Forelimb muscle (tissue), 1 donor: ENCODE data around the gene TLR9. TPM values are rescaled to one million over a fixed set of nuclear protein-coding genes. Genes with fewer than 3 reads are reported as not detected.
"Not testable (repeated sequence)": the region's sequence is repeated elsewhere in the genome, so short reads cannot be mapped to it uniquely, and the experiment has no call there.

Experiments used
- DNase-seq: peaks from one replicate; pipeline ENCODE4 v3.0.0-alpha.2; 2013; ENCODE audit warnings: low read depth
- polyA plus RNA-seq: library from polyadenylated mRNA; unstranded; fragments of 120-200 nt; gene quantifications from one replicate; pipeline ENCODE4 v1.2.1, GENCODE V29; 2013; ENCODE audit not compliant: insufficient read length

The TLR9 gene
- polyA plus RNA-seq, 1 donor: 0.44 TPM

DNA sequence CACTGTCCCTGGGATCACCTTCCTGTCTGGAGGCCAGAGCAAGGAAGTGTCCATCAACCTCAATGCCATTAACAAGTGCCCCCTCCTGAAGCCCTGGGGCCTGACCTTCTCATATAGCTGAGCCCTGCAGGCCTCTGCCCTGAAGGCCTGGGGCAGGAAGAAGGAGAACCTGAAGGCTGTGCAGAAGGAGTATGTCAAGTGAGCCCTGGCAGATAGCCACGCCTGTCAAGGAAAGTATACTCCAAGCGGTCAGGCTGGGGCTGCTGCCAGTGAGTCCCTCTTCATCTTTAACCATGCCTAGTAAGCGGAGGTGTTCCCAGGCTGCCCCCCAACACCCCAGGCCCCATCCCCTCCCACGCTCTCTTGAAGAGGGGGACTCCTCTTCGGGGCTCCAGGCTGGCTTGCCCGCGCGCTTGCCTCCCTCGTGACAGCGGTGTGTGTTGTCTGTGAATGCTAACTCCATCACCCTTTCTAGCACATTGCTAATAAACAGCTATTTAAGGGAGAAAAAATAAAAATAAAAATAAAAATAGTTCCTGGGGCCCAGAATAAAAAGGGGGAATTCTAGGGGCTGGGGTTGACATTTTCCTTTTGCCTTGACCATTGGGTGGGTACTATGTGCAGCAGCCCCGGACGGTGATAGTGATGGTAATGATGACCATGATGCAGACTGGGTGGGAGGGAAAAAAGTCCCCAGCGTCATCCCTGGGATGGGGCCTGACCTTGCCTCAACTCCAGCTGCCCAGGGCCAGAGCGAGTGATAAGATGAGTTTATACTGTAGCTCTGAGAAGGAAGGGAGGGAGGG is 30.8 kb downstream of the TLR9 start:
- DNase-seq: no peak

DNA sequence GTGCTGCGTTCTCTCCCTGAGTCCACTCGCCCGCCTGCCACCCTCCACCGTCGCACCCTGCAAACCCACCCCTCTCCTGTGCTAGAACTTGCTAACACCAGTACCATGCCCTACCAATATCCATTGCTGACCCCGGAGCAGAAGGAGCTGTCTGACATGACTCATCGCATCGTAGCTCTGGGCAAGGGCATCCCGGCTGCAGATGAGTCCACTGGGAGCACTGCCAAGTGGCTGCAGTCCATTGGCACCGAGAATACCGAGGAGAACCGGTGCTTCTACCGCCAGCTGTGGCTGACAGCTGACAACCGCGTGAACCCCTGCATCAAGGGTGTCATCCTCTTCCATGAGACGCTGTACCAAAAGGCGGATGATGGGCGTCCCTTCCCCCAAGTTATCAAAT is 32.4 kb downstream of the TLR9 start:
- DNase-seq: no peak

DNA sequence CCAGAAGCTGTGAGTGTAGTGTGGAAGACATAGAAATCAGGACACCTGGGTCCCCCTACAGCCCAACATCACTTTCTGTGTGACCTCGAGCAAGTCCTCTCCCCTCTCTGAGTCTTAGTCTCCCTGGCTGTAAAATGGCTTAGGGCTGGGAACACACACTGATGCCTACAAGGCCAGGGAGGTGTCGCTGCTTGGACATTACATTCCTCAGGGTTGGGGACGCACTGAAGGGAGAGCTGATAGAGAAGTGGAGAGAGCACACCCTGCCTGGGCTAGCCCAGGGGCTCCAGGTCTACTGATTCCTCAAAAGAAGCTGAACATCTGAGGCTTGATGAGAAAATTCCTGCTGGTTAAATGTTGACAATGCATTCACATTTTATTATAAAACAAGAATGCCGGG is 33.8 kb downstream of the TLR9 start:
- no peak for DNase-seq

DNA sequence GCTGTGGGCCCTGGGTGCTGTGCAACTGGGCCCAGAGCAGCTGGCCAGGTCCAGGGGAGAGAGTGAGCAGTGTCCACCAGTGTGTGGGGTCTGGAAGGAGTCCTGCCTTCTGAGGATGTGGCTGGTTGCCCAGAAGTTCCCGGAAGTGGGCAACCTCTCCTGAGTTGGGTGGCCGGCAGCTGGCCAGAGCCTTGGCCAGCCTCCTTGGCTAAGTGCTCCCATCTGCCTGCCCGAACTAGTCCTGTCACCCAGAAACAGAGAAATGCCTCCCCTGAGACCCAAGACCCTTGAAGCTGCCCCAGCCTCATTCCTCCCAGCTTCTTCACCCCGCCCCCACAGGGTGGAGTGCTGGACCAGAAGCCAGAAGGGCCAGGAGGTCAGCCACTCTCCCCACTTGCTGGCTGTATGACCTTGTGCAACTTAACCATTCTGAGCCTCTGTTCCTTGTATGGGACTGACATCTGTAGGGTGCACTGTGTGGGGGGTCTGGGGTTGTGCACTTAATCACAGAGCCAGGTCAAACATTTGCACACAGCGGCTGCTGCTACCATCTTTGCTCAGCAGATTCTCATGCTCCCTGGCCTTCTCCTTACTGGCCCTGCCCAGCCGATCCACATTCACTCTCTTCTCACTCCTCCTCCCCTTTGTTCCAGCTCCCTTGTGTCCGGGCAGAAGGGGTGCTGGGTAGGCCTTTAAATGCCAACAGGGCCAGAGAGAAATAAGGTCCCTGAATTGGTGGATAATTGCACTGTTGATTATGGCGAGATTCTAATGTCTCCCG is 35.0 kb downstream of the TLR9 start:
- DNase-seq: no peak

DNA sequence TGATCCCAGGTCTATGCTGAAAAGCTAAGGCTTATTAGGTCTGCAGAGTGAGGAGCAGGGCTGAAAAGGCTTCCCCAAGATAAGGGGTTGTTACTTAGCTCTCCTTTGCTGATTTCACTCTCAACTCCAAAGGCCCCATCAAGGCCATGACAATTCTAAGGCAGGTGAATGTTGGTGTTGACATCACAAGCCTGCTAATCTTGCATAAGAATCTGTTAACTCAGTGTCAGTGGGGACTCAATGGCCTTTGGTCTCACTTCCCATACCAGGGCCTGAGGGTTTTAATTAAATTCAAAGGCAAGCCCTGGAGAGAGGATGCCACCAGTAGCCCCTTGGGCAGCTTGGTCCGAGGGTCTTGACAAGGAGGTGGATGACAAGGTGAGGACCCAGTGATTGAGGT is 36.9 kb downstream of the TLR9 start:
- DNase-seq: no peak

DNA sequence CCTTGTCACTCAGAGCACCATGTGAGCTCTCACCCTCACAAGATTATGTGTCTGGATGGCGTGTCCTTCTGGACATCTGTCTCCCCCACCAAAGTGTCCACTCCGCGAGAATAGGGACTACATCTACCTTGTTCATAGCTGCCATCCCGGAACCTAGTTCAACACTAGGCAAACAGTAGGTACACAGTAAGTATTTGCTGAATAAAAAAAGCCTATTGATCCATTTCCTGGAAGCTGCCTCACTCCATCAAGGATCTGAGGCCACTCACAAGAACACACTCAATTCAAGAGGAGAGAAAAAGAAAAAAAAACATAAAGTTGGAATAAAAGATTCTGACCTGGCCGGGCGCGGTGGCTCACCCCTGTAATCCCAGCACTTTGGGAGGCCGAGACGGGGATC is 38.7 kb downstream of the TLR9 start:
- DNase-seq: no peak

DNA sequence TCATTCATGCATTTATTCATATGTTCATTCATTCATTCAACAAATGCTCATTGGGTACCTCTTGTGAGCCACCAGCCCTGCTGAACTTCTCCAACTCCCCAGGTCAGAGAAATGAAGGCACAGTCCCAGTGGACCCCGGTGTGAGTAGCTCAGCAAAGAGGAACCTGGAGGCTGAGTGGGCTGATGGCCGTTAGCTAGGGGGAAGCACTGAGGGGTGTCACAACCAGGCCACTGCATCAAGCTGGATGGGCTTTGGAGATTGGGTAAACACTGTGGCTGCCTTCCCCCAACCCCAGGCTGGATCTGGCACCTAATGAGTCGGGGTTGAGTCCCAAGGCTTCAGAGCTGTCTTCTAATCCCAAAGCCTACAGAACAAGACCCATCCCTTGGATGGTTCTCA is 39.6 kb downstream of the TLR9 start:
- DNase-seq: no peak

DNA sequence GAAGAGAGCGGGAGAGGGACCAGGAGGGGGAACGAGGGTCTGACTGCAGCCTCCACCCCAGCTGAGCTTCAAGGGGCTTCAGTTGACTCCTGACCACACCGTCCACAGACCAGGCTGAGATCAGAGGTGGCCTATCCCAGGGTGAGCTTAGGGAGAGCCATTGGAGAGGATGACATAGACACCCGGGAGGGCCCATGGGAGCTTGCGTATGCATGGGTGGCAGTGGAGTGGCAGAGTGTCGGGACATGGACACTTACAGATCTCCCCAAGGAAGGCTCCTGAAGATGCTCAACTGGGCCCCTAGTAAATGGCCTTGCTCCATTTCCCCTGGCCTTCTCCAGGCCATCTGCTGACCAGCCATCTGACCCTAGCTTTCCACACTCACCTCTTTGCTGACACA is 40.1 kb downstream of the TLR9 start:
- DNase-seq: no peak

DNA sequence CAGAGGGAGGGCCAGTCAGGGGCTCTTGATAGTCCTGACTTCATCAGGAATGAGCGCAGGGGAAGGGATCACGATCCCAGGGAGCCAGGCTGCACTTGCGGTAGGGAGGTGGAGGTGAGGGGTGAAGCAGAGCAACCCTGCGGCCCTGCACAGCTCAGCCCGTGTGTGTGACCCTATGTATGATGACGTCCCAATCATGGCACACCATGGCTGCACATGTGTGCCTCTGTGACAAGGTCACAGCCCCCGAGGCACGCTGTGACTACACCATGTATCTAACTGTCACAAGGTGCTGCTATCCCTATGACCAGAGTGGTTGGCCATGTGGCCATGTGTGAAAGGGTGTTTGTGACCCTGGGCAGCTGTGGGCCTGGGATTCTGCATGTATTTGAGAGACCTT is 40.8 kb downstream of the TLR9 start:
- DNase-seq: no peak

DNA sequence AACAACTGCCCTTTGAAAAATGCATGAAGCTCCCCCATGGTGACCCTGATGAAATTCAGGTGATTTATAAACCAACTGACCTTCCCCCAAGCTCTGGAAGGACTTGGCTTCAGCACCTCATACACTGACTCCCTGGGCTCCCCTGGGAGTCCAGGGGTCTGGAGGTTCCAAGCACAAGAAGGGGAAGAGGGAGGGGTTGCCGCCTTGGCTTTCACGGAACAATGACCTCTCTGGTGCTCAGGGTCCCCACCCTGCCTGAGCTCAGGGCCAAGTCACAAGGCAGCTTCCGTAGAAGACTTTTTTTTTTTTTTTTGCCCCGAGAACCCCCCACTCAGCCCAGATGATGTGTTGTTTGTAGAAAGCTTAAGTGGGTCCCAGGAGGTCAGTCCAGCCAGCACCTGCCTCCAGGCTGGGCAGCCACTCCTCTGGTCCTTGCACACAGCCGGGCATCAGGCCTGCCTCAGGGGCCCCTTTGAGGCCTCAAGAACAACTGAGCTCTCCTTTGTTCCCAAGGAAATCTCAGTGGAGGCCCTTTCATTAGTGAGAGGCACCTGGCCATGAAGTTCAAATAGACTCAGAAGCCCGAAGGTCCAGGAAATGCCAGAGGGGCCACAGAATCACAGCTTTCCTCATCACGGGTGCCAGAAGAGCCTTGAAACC is 41.5 kb downstream of the TLR9 start:
- no peak for DNase-seq

DNA sequence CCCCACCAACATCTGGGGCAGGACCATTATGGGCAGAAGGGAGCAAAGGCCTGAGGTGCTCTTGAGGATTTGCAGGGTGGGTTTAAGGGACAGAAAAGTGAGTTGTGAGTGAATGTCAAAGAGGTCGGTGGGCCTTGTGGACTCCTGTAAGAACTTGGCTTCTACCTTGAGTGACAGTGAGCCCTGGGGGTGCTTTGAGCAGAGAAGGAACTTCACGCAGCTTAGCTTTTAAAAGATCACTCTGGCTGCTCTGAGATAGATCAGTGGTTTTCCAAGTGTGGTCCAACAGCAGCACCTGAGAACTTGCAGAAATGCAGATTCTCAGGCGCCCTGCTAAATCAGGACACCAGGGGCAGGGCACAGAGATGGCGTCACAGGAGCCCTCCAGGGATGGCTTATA is 42.8 kb downstream of the TLR9 start:
- DNase-seq: no peak

DNA sequence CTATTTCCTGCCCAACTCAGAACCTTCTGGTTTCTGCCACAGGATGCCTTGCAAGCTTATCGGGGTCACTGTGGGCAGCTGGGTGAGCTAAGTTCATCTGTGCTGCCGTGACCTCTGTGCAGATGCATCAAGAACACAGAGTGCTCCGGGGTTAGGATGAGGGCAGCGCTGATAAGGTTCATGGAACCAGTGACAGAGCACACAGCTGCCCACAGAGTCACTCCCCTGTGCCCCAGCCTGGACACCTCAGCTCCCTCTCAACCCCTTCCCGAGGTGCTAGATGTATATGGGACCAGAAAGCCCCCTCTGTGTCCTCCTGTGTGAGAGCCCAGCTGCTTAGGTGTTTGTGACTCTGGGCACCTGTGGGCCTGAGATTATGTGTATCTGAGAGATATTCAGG is 43.2 kb downstream of the TLR9 start:
- no peak for DNase-seq

DNA sequence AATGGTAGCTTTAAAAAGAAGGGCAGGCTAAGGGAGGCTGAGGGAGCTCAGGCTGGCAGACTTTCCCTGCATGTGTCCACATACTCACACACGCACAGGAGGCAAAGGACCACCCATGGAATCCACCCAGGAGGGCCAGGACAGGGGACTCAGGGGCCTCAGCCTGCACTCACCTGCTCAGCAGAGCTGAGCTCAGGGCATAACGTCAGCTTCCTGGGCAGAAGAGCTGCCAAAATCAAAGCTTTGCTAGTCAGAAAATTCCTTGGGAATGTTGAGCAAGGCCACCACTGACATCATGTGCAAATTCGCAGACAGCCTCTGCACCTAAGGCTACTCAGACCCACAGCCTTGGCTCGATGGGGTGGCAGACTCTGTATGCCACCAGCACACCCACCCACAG is 43.9 kb downstream of the TLR9 start:
- no peak for DNase-seq

DNA sequence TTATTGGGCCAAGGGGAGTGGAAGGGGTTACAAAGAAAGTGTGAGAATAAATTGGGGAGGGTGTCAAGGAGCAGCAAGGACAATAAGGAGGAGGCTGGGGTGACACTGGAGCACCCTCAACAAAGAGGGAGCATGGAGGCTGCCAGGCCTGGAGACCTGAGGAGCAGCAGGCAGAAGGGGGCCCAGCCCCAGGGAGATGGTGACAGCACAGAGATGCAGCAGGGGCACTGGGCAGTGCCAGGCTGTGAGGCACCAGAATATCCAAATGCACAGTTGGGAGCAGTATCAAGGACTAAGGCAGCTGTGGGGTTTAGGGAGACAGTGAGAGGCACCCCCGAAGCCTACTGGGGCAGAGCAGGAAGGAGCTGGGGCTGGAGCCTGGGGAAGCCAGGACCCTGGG is 46.9 kb downstream of the TLR9 start:
- DNase-seq: no peak

DNA sequence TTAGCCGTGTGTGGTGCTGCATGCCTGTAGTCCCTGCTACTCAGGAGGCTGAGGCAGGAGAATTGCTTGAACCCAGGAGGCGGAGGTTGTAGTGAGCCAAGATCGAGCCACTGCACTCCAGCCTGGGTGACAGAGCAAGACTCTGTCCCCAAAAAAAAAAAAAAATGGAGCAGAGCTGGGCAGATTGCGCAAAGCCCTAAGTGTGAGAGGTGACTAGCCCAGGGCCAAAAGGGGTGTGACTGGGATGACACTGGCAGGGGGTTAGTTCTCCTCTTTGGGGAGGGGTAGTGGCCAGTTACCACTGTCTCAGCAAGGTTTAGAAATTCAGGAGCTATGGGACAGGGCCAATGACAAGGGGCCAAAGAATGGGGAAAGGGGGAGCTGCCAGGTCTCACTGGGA is 47.3 kb downstream of the TLR9 start:
- not testable (repeated sequence) for DNase-seq

DNA sequence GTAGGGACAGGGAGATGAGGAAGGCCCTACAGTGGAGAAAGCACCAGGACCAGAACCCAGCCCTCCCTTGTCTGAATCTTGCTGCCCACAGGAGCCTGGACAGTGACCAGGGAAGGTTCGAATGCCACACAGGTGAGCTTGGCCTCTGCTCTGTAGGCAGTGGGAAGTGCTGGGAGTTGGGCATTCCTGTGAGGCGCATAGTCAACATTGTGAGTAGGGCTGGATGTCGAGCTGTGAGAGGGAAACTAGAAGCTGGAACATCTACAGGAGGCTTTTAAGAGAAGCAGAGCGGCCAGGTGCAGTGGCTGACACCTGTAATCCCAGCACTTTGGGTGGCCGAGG is 47.8 kb downstream of the TLR9 start:
- no peak for DNase-seq

DNA sequence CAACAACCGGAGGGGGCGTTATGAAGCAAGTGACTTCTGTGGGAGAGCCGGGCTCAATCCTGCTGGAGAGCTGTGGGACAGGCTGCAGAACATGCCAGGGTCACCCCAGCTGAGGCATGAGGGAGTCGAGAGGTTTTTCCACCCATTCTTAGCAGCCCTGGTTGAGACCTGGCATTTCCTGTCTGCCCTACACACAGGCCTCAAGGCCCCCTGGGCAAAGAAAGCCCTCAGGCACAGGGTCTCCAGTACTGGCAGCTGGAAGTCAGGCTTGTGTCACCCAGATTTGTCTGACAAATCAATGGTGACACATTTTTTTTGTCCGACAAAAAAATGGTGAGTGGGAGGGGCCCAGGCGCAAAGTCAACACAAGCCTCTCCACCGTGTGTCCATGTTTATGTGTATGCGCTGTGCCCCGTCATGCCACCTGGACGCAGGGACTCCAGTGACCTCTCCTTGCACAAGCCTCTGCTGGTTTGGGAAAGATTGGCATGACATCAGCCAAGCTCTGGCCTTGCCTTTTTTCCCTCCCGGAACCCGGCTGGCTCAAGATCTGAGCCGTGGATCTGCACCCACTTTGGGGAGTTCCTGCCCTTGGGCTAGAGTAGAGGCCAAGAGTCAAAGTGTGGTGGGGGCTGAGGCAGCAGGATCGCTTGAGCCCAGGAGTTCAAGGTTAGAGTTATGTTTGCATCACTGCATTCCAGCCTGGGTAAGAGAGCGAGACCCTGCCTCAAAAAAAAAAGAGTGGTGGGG is 48.3 kb downstream of the TLR9 start:
- DNase-seq: no peak

DNA sequence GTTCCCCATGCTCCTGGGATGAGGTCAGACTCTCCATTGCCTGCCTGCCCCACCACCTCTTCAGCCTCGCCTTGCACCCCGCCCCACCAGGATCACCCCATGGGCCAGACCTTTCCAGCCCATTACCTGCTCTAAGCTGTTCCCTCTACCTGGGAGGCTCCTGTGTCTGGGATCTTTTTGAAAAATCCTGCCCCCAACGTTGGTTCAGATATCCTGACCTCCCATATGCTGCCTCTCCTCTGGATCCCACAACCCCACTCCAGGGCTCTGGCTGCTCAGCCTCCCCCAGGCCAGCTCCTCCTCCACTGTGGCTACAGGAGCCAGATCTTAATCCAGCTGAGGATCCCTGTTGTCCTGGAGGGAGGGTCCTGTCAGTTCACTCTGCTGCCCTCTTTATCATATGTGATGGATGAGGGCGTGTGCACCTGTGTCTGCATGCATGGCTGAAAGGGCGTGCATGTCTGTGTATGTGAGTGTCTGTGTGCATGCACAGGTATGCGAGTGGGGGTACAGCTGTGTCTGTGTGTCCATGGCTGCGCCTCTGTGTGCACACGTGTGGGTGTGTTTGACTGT is 49.2 kb downstream of the TLR9 start:
- no peak for DNase-seq

DNA sequence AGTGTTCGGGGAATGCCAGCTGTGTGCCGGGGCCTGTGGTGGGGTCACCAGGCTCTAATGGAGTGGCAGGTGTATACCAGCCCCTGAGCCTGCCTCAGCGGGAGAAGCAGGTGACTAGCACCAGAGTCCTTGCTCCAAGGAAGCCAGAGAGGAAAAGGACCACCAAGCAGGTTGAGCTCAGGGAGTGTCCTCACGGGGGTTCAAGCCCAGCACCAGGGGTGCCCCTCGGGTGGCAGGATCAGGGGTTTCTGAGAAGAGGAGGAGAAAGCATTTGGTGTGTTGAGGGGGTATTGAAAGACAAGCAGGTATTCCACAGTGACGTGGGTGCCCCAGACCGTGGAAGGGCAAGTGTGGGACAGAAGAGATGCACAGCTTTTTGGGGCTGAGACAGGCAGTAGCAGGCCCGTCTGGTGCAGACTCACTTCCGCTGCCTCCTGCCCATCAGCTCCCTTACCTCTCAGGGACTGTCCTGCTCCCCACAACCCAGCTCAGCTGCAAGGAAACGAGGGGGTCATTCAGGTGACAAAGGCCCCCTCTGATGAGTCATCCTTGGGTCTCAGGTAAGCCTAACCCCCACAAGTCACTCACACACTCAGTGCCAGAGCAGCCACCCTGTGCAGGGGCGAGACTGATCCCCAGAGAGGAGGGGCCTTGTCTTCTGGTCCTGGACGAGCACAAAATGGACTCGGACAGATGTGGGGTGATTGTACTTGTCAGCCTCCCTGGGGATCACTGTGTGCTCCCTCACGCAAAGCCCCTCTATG is 49.8 kb downstream of the TLR9 start:
- no peak for DNase-seq

DNA sequence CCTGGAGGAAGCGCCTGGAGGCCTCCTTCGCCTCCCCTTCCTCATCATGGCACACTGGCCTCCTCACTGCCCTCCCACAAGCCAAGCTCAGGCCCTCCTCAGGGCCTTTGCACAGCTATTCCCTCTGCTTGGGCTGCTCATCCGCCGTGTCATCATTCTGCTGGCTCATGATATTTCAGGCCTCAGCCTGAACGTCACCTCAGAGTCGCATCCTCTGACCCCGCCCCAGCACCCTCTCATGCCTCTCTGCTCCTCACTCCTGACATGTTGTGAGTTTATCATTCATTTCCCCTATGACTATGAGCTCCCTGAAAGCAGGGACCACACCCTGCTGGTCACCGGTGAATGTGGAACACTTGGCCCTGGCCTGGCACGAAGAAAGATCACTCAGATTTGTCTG is 50.5 kb downstream of the TLR9 start:
- no peak for DNase-seq

DNA sequence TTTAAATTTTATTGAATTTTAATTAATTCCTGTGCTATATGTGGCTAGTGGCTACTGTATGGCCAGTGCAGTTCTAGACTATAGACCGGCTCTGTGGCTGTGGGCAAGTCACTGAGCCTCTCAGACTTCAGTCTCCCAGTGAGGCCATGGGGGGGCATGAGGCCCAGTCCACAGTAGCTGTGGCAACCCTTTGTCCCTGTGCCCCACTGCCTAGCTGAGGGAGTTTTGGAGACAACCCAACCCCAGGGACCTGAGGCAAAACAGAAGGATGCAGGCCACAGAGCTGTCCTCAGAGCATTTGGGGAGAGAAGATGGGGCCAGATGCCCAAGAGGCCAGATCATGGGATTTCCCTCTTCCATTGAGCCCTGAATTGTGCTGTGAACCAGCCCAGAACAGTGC is 52.3 kb downstream of the TLR9 start:
- no peak for DNase-seq
